Measurements from ENCODE around the gene RNF220. TPM values are rescaled to one million over a fixed set of nuclear protein-coding genes. Genes with fewer than 3 reads are reported as not detected.
A peak's percentile ranks its signal among the peaks of the same experiment; 100 is the strongest.

The RNF220 gene
- total and polyA plus RNA-seq, 2 donors from 2014 or later: 66.9 to 69.0 TPM

DNA sequence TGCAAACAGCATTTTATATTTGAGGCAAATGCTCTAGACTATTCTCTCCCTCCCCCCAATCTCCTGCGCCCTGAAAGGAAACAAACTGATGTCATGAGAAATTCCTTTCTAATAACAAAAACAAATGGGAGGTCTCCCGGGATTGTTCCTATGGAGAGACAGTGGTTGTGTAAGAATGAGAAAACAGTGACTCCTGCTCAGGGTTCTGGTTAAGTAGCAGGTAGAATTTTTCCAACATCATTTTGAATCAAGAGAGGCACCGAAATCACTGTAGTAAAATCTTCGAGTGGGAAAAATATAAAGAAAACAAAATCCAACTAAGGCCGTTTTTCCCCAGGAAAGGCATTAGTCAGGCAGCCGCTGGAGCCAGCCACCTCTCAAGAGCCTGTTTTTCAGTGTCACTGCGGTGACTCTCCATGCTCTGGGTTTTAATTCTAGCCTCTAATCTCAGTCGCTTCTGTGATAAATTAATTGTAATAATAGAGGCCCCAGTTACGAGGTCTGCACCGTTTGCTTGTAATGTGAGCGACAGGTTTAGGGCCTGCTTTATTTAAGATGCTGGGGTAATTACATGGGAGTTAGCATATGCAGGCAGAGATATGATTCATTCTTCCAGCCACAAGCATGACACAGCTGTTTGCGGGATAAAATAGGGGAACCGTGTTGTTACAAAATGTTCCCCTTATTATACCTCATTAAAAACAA is 80.3 kb downstream of the RNF220 start:
- TF ChIP-seq, protein P1, sequence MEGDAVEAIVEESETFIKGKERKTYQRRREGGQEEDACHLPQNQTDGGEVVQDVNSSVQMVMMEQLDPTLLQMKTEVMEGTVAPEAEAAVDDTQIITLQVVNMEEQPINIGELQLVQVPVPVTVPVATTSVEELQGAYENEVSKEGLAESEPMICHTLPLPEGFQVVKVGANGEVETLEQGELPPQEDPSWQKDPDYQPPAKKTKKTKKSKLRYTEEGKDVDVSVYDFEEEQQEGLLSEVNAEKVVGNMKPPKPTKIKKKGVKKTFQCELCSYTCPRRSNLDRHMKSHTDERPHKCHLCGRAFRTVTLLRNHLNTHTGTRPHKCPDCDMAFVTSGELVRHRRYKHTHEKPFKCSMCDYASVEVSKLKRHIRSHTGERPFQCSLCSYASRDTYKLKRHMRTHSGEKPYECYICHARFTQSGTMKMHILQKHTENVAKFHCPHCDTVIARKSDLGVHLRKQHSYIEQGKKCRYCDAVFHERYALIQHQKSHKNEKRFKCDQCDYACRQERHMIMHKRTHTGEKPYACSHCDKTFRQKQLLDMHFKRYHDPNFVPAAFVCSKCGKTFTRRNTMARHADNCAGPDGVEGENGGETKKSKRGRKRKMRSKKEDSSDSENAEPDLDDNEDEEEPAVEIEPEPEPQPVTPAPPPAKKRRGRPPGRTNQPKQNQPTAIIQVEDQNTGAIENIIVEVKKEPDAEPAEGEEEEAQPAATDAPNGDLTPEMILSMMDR (IDR thresholded peaks at IDR 0.05; ENCODE audit: borderline replicate concordance, extremely low read depth, insufficient read depth): no peak
- H3K4me3 ChIP-seq (ENCODE audit: low read length in 3 of 3): no peak overlapping the region
- peak in 2 of 5 donors; percentile 64 to 82 for DNase-seq
- no peak overlapping the region for H3K27ac ChIP-seq (ENCODE audit: low read depth in 2 of 2, low read length in 2 of 2)
- H3K36me3 ChIP-seq (ENCODE audit: control insufficient read depth in 2 of 3, insufficient read depth in 3 of 3, low read length in 3 of 3): no peaks in the 10 kb centered on the region
- no peaks in the 10 kb centered on the region for H3K9me3 ChIP-seq (ENCODE audit: control insufficient read depth in 2 of 3, insufficient read depth in 1 of 3, low read length in 3 of 3)
- FAIRE-seq: no peak
- H3K27me3 ChIP-seq (ENCODE audit: control insufficient read depth, insufficient read depth, low read length): no peaks in the 10 kb centered on the region
- no peak overlapping the region for H3K9ac ChIP-seq (ENCODE audit: low read length in 3 of 3)
- no peaks in the 10 kb centered on the region for H3K4me1 ChIP-seq (ENCODE audit: control insufficient read depth in 2 of 3, insufficient read depth in 2 of 3, low read depth in 1 of 3, low read length in 3 of 3)
- intact Hi-C loops (cut with DNase I): no loop called here

DNA sequence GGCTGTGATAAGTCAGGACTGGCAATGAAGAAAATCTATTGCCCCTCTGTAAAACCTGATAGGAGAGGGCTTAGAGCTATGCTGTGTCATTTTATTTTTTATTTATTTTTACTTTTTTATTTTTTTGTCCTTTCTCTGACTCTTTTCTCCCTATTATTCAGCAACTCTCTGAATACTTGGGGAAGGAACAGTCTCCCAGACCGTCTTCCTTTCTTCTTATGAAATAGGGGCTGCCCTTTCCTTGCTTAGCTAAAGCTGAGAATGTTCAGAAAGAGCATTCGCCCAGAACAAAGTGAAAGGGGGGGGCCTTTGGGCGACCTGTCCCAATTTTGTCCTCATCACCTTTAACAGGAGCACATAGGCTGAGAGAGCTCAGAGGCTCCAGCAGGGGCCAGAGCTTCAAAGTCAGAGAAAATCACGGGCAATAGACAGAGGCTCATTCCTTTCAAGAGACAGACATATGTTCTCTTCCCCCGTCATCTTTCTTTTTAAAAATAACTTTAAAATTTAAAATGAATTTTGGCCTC is 80.9 kb downstream of the RNF220 start:
- H3K4me1 ChIP-seq (ENCODE audit: control insufficient read depth in 2 of 3, insufficient read depth in 2 of 3, low read depth in 1 of 3, low read length in 3 of 3): no peaks in the 10 kb centered on the region
- H3K27ac ChIP-seq (ENCODE audit: low read depth in 2 of 2, low read length in 2 of 2): no peak overlapping the region
- DNase-seq (no peak), FAIRE-seq (no peak)
- H3K9ac ChIP-seq (ENCODE audit: low read length in 3 of 3): no peak overlapping the region
- no peak overlapping the region for H3K4me3 ChIP-seq (ENCODE audit: low read length in 3 of 3)
- H3K36me3 ChIP-seq (ENCODE audit: control insufficient read depth in 2 of 3, insufficient read depth in 3 of 3, low read length in 3 of 3): no peaks in the 10 kb centered on the region
- no peaks in the 10 kb centered on the region for H3K27me3 ChIP-seq (ENCODE audit: control insufficient read depth, insufficient read depth, low read length)
- intact Hi-C loops (cut with DNase I): no loop called here
- H3K9me3 ChIP-seq (ENCODE audit: control insufficient read depth in 2 of 3, insufficient read depth in 1 of 3, low read length in 3 of 3): no peaks in the 10 kb centered on the region
- TF ChIP-seq, protein P1 (IDR thresholded peaks at IDR 0.05; ENCODE audit: borderline replicate concordance, extremely low read depth, insufficient read depth): no peak

DNA sequence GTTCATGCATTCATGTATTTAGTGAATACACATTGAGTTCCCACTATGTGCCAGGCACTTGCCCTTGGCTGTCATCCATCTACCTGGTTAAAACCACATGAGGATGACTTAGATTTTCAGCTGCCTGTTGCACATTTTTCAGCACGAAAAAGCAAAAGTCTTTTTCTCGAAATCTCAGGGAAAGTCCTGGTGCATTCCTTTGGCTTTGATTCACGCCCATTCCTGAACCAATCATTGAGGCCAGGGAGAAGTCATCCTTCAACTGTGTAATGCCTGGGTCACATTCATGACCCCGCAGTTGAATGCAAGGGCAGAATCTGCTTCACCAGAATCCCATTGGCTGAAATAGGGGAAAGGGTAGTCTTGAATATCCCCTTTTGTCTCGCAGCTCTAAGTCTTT is 84.4 kb downstream of the RNF220 start:
- Histone ChIP-seq H3K4me3 (ENCODE audit: low read length in 3 of 3) (no peak overlapping the region), H3K36me3 (ENCODE audit: control insufficient read depth in 2 of 3, insufficient read depth in 3 of 3, low read length in 3 of 3) (no peaks in the 10 kb centered on the region), H3K27me3 (ENCODE audit: control insufficient read depth, insufficient read depth, low read length) (no peaks in the 10 kb centered on the region), H3K9me3 (ENCODE audit: control insufficient read depth in 2 of 3, insufficient read depth in 1 of 3, low read length in 3 of 3) (no peaks in the 10 kb centered on the region), H3K9ac (ENCODE audit: low read length in 3 of 3) (no peak overlapping the region), H3K4me1 (ENCODE audit: control insufficient read depth in 2 of 3, insufficient read depth in 2 of 3, low read depth in 1 of 3, low read length in 3 of 3) (no peaks in the 10 kb centered on the region), H3K27ac (ENCODE audit: low read depth in 2 of 2, low read length in 2 of 2) (no peak overlapping the region)
- TF ChIP-seq, protein P1 (IDR thresholded peaks at IDR 0.05; ENCODE audit: borderline replicate concordance, extremely low read depth, insufficient read depth): no peak
- DNase-seq (no peak), FAIRE-seq (no peak)
- intact Hi-C loops (cut with DNase I): no loop called here

Measured in kidney (tissue), 14 donors.